ENCODE measurements around the gene SCN5A. TPM values are rescaled to one million over a fixed set of nuclear protein-coding genes. Genes with fewer than 3 reads are reported as not detected.

The SCN5A gene
- total and polyA plus RNA-seq, 2 of the 8 experiments (the other 6 are each of a cell fraction or from before 2014, with no cell fraction given), result 4.8 to 11.4 TPM

- TF ChIP-seq CHD7 (IDR thresholded peaks at IDR 0.05; ENCODE audit: insufficient replicate concordance, low read length), result no peak
These were observed 31.1 kb downstream of the SCN5A start (continued) for GRCh38 chr3:38618343-38618742.
